GM12875 (cell line): Measurements from ENCODE around the gene PADI1.

Experiments
- H3K4me3 ChIP-seq: one replicate; pipeline ENCODE4 v1.5.1; 2011; ENCODE audit warnings: low read depth, low read length, control low read depth
- TF ChIP-seq, protein P1 (sequence below): IDR thresholded peaks from 2 replicates; pipeline ENCODE4 v1.5.1; 2011; ENCODE audit warnings: low read depth, mild to moderate bottlenecking, control low read depth, inconsistent platforms, low read length, moderate library complexity, borderline replicate concordance; ENCODE audit not compliant: insufficient read depth

Gene PADI1

GRCh38 chr1:17290553-17290952 lies 85.6 kb downstream of the PADI1 start:
- H3K4me3 ChIP-seq, result no peak overlapping the region
- TF ChIP-seq, protein P1, sequence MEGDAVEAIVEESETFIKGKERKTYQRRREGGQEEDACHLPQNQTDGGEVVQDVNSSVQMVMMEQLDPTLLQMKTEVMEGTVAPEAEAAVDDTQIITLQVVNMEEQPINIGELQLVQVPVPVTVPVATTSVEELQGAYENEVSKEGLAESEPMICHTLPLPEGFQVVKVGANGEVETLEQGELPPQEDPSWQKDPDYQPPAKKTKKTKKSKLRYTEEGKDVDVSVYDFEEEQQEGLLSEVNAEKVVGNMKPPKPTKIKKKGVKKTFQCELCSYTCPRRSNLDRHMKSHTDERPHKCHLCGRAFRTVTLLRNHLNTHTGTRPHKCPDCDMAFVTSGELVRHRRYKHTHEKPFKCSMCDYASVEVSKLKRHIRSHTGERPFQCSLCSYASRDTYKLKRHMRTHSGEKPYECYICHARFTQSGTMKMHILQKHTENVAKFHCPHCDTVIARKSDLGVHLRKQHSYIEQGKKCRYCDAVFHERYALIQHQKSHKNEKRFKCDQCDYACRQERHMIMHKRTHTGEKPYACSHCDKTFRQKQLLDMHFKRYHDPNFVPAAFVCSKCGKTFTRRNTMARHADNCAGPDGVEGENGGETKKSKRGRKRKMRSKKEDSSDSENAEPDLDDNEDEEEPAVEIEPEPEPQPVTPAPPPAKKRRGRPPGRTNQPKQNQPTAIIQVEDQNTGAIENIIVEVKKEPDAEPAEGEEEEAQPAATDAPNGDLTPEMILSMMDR, result no peak

DNA sequence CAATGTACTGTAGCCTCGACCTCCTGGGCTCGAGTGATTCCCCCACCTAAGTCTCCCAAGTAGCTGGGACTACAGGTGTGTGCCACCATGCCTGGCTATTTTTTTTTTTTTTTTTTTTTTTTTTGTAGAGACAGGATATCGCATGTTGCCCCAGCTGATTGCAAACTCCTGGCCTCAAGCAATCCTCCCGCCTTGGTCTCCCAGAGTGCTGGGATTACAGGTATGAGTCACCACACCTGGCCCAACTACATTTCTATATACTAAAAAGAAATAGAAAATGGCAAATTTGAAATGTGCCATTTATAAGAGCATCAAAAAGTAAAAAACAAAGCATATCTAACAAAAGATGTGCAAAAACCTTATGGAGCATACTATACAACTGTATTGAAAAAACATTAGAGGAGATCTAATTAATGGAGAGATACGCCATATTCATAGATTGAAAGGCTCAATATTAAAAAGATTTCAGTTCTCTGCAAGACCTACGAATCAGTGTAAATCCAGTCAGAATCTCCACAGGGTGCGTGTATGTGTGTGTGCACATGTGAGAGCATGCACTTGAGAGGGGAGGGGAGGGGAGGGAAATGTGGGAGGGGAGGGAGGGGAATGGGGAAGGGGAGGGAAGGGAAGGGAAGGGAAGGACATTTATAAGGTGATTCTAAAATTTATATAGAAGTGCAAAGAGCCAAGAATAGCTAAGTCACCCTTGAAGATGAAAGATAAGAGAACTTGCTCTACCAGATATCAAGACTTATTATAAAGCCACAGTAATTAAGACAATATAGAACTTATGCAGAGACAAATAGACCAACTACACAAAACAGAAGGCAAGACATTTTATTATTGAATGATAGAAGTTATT lies 87.6 kb downstream of the PADI1 start:
- H3K4me3 ChIP-seq, result no peak overlapping the region
- TF ChIP-seq, protein P1, result no peak

DNA sequence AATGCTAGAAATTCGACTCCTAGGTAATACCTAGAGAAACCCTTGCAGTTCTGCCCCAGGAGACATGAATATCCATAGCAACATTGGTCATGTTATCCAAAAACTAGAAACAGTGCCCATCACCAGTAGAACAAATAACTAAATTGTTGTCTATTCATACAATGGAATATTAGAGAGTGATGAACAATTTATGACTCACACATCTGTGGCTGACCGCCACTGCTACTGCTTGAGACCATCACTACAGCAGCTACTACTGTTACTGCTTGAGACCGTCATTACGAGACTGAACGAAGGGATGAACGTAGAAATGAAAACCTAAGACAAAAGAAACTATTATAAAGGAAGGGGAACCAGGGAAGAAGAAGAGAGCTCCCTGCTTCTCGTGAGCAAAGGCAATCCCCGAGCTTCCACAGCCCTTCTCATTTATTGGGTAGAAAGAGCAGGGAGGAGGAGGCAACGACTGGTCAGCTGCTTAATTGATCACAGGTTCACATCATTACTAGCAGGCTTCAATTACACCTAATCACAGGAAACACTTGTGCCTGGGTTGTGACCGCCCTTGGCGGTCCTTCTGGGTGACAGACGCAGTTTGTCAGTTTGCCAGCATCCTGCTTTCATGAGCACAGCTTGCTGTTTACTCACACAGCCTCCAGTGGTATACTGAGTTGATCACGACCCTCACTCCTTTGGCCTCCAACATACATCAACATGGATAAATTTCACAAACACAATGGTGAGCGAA lies 88.9 kb downstream of the PADI1 start:
- TF ChIP-seq, protein P1, result no peak
- H3K4me3 ChIP-seq, result no peak overlapping the region

GRCh38 chr1:17295292-17295691 lies 90.4 kb downstream of the PADI1 start:
- H3K4me3 ChIP-seq, result no peak overlapping the region
- TF ChIP-seq, protein P1, result no peak
